GM19397 (cell line): ENCODE results near the gene SAAL1.
A peak's percentile ranks its signal among the peaks of the same experiment; 100 is the strongest.
"Not testable (repeated sequence)": the region's sequence is repeated elsewhere in the genome, so short reads cannot be mapped to it uniquely, and the experiment has no call there.

Experiments
- ATAC-seq: cut with Tn5 transposase; IDR thresholded peaks from one replicate; pipeline ENCODE4 v1.9.1; 2021; ENCODE audit warnings: mild to moderate bottlenecking, moderate library complexity; ENCODE audit not compliant: unreplicated experiment

The SAAL1 gene

GRCh38 chr11:18105802-18106574 lies at the start of gene SAAL1:
TSS of gene SAAL1 (minus strand) at chr11:18106082. CDS start at chr11:18106041, 41 bp downstream.
- ATAC-seq, result peak; percentile 98

- ATAC-seq, result no peak
These were observed 45.7 kb upstream of the SAAL1 start for GRCh38 chr11:18151581-18151980.

DNA sequence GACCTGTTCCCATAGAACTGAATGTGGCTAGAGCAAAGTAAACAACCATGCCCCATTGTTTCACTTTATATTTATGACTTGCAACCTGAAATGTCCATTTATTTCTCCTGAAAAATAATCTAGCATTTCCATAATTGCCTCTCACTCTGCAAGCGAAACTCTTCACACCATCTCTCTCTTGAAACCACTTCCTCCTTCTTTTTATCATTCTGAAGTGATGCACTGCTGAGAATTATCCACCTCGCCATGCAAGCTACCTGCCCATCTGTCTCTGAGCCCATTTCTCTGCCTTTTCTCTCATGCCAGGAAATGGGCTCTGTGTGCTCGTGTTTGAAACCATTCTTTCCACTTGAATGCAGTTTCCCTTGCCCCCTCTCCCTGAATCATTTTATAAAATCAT lies 40.0 kb upstream of the SAAL1 start:
- no peak for ATAC-seq

DNA sequence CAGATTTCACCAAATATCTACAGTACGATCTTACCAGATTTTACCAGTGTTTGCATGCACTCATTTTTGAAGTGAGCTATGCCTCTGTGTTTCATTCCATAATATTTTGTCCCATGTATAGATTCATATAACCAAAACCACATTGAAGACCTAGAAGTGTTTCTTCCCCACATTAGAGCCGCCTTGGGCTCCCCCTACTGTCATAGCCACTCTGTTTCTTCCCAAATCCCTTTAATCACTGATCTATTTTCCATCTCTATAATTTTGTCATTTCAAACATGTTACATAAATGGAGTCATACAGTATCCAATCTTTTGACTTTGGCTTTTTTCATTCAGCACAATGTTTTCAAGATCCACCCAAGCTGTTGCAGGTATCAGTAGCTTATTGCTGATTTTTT lies 39.1 kb upstream of the SAAL1 start:
- no peak for ATAC-seq

GRCh38 chr11:18144243-18144642 lies 38.4 kb upstream of the SAAL1 start:
- no peak for ATAC-seq

DNA sequence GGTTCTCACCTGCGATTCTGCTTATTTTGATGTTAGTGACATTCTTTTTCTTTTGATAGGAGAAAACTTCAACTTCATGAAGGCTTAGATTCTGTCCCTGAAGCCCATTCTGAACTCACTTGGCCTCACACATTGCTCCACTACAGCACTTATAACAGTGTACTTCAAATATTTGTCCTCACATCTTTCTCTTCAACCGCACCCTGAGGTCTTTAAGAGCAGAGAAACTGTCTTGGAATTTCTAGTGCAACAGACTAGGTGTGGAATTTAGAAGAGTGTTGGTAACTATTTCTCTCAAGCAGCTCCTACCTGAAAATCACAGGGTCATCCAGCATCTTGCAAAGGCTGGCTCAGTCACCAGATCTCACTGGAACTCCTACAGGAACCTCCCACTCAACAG lies 34.3 kb upstream of the SAAL1 start:
- no peak for ATAC-seq

DNA sequence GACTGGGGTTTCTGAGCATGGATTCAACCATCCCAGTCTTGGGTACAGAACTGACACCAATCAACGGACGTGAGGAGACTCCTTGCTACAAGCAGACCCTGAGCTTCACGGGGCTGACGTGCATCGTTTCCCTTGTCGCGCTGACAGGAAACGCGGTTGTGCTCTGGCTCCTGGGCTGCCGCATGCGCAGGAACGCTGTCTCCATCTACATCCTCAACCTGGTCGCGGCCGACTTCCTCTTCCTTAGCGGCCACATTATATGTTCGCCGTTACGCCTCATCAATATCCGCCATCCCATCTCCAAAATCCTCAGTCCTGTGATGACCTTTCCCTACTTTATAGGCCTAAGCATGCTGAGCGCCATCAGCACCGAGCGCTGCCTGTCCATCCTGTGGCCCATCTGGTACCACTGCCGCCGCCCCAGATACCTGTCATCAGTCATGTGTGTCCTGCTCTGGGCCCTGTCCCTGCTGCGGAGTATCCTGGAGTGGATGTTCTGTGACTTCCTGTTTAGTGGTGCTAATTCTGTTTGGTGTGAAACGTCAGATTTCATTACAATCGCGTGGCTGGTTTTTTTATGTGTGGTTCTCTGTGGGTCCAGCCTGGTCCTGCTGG lies 31.4 kb upstream of the SAAL1 start:
- no peak for ATAC-seq

GRCh38 chr11:18135308-18135707 lies 29.4 kb upstream of the SAAL1 start:
- ATAC-seq, result no peak

GRCh38 chr11:18132341-18132740 lies 26.5 kb upstream of the SAAL1 start, which contains the start of gene MRGPRX3:
TSS of gene MRGPRX3 (plus strand) at chr11:18132571. CDS start at chr11:18137203, 4,632 bp downstream.
- no peak for ATAC-seq

- ATAC-seq, result not testable (repeated sequence)
These were observed 25.2 kb upstream of the SAAL1 start for GRCh38 chr11:18131115-18131514.

DNA sequence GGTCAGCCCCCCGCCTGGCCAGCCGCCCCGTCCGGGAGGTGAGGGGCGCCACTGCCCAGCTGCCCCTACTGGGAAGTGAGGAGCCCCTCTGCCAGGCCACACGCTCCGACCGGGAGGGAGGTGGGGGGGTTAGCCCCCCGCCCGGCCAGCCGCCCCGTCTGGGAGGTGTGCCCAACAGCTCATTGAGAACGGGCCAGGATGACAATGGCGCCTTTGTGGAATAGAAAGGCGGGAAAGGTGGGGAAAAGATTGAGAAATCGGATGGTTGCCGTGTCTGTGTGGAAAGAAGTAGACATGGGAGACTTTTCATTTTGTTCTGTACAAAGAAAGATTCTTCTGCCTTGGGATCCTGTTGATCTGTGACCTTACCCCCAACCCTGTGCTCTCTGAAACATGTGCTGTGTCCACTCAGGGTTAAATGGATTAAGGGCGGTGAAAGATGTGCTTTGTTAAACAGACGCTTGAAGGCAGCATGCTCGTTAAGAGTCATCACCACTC lies 15.5 kb upstream of the SAAL1 start:
- ATAC-seq, result not testable (repeated sequence)

DNA sequence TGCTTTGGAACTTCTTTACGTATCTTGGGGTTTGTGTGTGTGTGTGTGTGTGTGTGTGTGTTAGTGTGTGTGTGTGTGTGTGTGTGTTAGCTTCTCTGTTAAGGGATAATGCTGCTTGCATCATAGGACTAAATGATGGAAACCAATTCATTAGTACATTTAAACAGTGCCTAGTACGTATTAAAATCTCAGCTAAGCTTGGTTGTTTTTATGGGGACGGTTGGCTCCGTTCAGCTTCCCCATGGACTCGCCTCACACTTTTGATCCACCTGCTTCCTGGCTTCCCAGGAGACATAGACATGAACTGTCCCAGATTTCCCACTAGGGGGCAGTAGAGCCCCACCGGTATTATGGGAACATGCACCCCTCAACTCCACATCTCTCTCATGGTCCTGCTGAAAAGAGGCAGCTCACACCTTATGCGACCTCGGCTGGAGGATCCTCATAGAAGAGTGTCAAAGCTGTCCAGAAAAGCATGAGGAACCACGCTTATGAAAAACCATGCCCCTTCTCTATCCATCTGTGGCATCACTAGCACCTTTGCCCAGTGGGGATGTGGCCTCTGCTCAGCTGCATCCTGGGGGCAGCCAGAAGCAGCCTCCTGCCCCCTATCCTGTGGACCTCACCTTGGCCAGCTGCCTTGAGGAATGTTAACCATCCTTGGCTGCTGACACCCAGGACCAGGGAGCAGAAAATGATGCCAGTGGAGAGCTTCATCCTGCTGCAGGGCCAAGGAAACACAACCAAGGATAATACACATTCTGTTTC lies 9.7 kb upstream of the SAAL1 start:
- peak; percentile 76 for ATAC-seq

GRCh38 chr11:18111005-18111404 lies 5.1 kb upstream of the SAAL1 start:
- ATAC-seq, result no peak

- ATAC-seq, result no peak
These were observed 2.4 kb upstream of the SAAL1 start for GRCh38 chr11:18108254-18108653.

- no peak for ATAC-seq
These were observed 806 bp upstream of the SAAL1 start for GRCh38 chr11:18106688-18107087.

- ATAC-seq, result no peak
These were observed 638 bp downstream of the SAAL1 start for GRCh38 chr11:18105086-18105801.

DNA sequence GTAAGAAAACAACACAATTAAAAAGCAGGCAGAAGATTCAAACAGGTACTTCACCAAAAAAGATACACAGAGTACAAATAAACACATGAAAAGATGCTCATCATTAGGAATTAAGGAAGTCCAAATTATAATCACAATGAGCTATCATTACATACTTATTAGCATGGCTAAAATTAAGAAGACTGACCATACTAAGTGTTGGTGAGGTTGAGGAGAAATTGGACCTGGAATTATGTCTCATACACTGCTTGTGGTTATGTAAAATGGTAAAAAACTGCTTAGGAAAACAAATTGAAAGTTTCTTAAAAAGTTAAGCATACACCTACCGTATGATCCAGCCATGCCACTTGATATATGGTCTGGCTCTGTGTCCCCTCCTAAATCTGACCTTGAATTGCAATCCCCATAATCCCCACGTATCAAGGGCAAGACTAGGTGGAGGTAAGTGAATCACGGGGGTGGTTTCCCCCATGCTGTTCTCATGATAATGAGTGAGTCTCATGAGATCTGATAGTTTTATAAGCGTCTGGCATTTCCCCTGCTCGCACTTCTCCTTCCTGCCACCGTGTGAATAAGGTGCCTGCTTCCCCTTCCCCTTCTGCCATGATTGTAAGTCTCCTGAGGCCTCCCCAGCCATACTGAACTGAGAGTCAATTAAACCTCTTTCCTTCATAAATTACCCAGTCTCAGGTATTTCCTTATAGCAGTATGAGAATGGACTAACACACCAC lies 4.8 kb downstream of the SAAL1 start:
- ATAC-seq, result no peak

DNA sequence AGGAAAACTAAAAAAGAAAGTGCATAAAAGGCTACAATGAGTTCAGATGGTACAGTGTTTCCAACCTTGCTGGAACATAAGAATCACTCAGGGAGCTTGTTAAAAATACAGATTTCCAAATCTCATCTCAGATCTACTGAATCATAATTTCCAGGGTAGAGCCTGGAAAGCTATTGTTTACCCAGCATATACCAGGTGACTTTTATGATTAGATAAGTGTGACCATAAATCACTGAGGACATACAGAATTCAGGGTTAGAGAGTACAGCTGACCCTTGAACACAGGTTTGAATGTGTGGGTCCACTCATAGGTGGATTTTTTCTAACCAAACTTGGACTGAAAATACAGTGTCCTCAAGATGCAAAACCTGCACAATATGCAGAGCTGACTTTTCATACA lies 11.9 kb downstream of the SAAL1 start:
- no peak for ATAC-seq

GRCh38 chr11:18091731-18092130 lies 14.2 kb downstream of the SAAL1 start:
- no peak for ATAC-seq

GRCh38 chr11:18088966-18089365 lies 16.9 kb downstream of the SAAL1 start:
- no peak for ATAC-seq
